ENCODE measurements around the gene NUDCD2. TPM values are rescaled to one million over a fixed set of nuclear protein-coding genes. Genes with fewer than 3 reads are reported as not detected.
"Not testable (repeated sequence)": the region's sequence is repeated elsewhere in the genome, so short reads cannot be mapped to it uniquely, and the experiment has no call there.

Gene NUDCD2
- total RNA-seq, 1 donor from 2014 or later, result 13.9 TPM

GRCh38 chr5:163437309-163438182 is 22.4 kb downstream of the NUDCD2 start, which contains the start of gene CCNG1:
CCNG1 (plus strand) TSS chr5:163437595; CDS start chr5:163439257, 1,662 bp downstream.
- DNase-seq (peak; percentile 95), ATAC-seq (peak; percentile 97)
- intact Hi-C loops (cut with micrococcal nuclease), result no loop called here

GRCh38 chr5:163437011-163437308 is 22.9 kb downstream of the NUDCD2 start:
- DNase-seq, result no peak
- intact Hi-C loops (cut with micrococcal nuclease), result no loop called here
- no peak for ATAC-seq

GRCh38 chr5:163436515-163436914 is 23.4 kb downstream of the NUDCD2 start:
- ATAC-seq, result no peak
- intact Hi-C loops (cut with micrococcal nuclease), result no loop called here
- no peak for DNase-seq

GRCh38 chr5:163434401-163434866 is 25.5 kb downstream of the NUDCD2 start:
- DNase-seq (no peak), ATAC-seq (no peak)
- intact Hi-C loops (cut with micrococcal nuclease), result no loop called here

GRCh38 chr5:163433271-163433670 is 26.6 kb downstream of the NUDCD2 start:
- ATAC-seq (no peak), DNase-seq (no peak)
- intact Hi-C loops (cut with micrococcal nuclease), result no loop called here

- intact Hi-C loops (cut with micrococcal nuclease), result no loop called here
- ATAC-seq, result no peak
- no peak for DNase-seq
Observed at GRCh38 chr5:163432544-163432943, 27.4 kb downstream of the NUDCD2 start.

- intact Hi-C loops (cut with micrococcal nuclease); ATAC-seq; DNase-seq: not testable (repeated sequence)
Observed at GRCh38 chr5:163426128-163426527, 33.8 kb downstream of the NUDCD2 start.

GRCh38 chr5:163424836-163425235 is 35.1 kb downstream of the NUDCD2 start:
- ATAC-seq, result no peak
- DNase-seq, result no peak
- intact Hi-C loops (cut with micrococcal nuclease), result no loop called here

- DNase-seq; intact Hi-C loops (cut with micrococcal nuclease); ATAC-seq: not testable (repeated sequence)
Observed at GRCh38 chr5:163415673-163416072, 44.2 kb downstream of the NUDCD2 start.

GRCh38 chr5:163410505-163410904 is 49.4 kb downstream of the NUDCD2 start:
- DNase-seq, result no peak
- no peak for ATAC-seq
- intact Hi-C loops (cut with micrococcal nuclease), result no loop called here

GRCh38 chr5:163409384-163409783 is 50.5 kb downstream of the NUDCD2 start:
- ATAC-seq, result no peak
- intact Hi-C loops (cut with micrococcal nuclease), result no loop called here
- no peak for DNase-seq

- DNase-seq (peak; percentile 53), ATAC-seq (peak; percentile 90)
- intact Hi-C loops (cut with micrococcal nuclease), result no loop called here
Observed at GRCh38 chr5:163408311-163408923, 51.5 kb downstream of the NUDCD2 start.

- intact Hi-C loops (cut with micrococcal nuclease), result no loop called here
- ATAC-seq, result no peak
- no peak for DNase-seq
Observed at GRCh38 chr5:163407034-163407655, 52.8 kb downstream of the NUDCD2 start.

- intact Hi-C loops (cut with micrococcal nuclease), result no loop called here
- DNase-seq (no peak), ATAC-seq (no peak)
Observed at GRCh38 chr5:163404364-163405173, 55.3 kb downstream of the NUDCD2 start.

- intact Hi-C loops (cut with micrococcal nuclease), result no loop called here
- ATAC-seq, result no peak
- no peak for DNase-seq
Observed at GRCh38 chr5:163402007-163402406, 57.9 kb downstream of the NUDCD2 start.

GRCh38 chr5:163401271-163401670 is 58.6 kb downstream of the NUDCD2 start:
- DNase-seq, result no peak
- intact Hi-C loops (cut with micrococcal nuclease), result no loop called here
- no peak for ATAC-seq

GRCh38 chr5:163399923-163400322 is 60.0 kb downstream of the NUDCD2 start:
- intact Hi-C loops (cut with micrococcal nuclease), result no loop called here
- DNase-seq (no peak), ATAC-seq (no peak)

GRCh38 chr5:163397354-163397753 is 62.5 kb downstream of the NUDCD2 start:
- ATAC-seq (no peak), DNase-seq (no peak)
- intact Hi-C loops (cut with micrococcal nuclease), result no loop called here

- DNase-seq; intact Hi-C loops (cut with micrococcal nuclease); ATAC-seq: not testable (repeated sequence)
Observed at GRCh38 chr5:163396818-163397340, 63.0 kb downstream of the NUDCD2 start.
